ENCODE measurements around the gene ITGAE. TPM values are rescaled to one million over a fixed set of nuclear protein-coding genes. Genes with fewer than 3 reads are reported as not detected.

ITGAE gene
- total and polyA plus RNA-seq, 2 experiments from 2014 or later: 11.7 to 44.9 TPM

DNA sequence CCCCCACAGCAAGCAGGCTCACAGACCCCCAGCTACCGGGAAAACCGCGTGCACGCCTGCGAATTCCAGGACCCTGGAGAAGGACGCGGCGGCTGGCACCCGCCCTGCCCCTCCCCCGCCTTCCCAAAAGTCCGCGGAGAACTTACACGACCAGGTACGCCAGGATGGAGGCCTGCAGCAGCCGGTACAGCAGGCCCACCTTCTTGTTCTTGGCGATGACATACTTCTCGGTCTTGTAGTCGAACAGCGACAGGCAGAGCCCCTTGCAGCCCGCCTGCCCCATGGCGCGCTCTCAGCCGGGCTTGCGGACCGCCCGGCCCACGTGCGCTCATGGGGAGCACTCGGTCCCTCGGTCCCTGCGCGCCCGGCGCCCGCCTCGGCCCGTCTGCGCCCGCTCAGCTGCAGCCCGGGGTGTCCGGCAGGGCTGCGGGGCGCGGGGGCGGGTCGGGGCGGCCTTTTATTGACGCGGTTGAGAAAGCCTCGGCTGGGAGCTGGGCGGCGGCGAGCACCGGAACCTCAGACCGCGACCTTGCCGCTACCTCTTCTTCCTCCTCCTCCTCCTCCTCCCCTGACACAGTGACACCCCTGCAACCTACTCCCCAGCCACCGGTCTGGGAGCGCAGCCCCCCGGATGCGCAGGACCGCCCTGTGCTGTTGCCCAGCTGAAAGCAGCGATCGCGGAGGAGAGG, 105.1 kb downstream of the ITGAE start, which contains the start of gene P2RX5:
P2RX5 (minus strand) TSS at position 433 of the 689 bp plus-strand sequence; CDS start at position 283, 150 bp downstream.
- Mint-ChIP-seq H3K4me3 (peak within 1 kb of the TSS; percentile 80), H3K4me1 (peaks cover 7% of the 10 kb centered on the region; the same call in 2 of the 3 replicates), H3K9me3 (peaks cover 6% of the 10 kb centered on the region; the same call in 1 of the 3 replicates), H3K27me3 (ENCODE audit: insufficient read depth, low read depth, poor library complexity) (peaks cover 31% of the 10 kb centered on the region), H3K36me3 (ENCODE audit: low read depth) (no peaks in the 10 kb centered on the region), H3K27ac (no peak within 1 kb of the TSS)
- TF ChIP-seq, protein P1, sequence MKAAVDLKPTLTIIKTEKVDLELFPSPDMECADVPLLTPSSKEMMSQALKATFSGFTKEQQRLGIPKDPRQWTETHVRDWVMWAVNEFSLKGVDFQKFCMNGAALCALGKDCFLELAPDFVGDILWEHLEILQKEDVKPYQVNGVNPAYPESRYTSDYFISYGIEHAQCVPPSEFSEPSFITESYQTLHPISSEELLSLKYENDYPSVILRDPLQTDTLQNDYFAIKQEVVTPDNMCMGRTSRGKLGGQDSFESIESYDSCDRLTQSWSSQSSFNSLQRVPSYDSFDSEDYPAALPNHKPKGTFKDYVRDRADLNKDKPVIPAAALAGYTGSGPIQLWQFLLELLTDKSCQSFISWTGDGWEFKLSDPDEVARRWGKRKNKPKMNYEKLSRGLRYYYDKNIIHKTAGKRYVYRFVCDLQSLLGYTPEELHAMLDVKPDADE (IDR thresholded peaks at IDR 0.05): no peak
- TF ChIP-seq JUNB (IDR thresholded peaks at IDR 0.05; ENCODE audit: unreplicated experiment) (no peak), REST (IDR thresholded peaks at IDR 0.05; ENCODE audit: unreplicated experiment) (peak; percentile 73), CREB1 (CRISPR knock-in tag; IDR thresholded peaks at IDR 0.05; ENCODE audit: low read depth) (no peak), POLR2AphosphoS5 (IDR thresholded peaks at IDR 0.05; ENCODE audit: low read depth) (no peak), NANOG (IDR thresholded peaks at IDR 0.05; ENCODE audit: borderline replicate concordance) (no peak), EZH2 (IDR thresholded peaks at IDR 0.05; ENCODE audit: low read depth, unreplicated experiment) (peak; percentile 44), ZNF331 (CRISPR knock-in tag; IDR thresholded peaks at IDR 0.05; ENCODE audit: low read depth) (no peak)
- H3K4me3 ChIP-seq: peak within 1 kb of the TSS; percentile 72
- no peaks in the 10 kb centered on the region for H3K36me3 ChIP-seq (ENCODE audit: insufficient read depth)
- no peaks in the 10 kb centered on the region for H3K79me2 ChIP-seq (replicated peaks; ENCODE audit: insufficient read depth)
- 0 out of 2 replicates have a peak, but pooled peaks cover 7% of the 10 kb centered on the region for H3F3A ChIP-seq (replicated peaks; ENCODE audit: low read depth)
- DNase-seq (ENCODE audit: low spot score) (peak; percentile 75), ATAC-seq (peak; percentile 57)
- H3K4me1 ChIP-seq (ENCODE audit: insufficient read depth): peaks cover 16% of the 10 kb centered on the region; the same call in 1 of the 2 replicates
- H3K27ac ChIP-seq (ENCODE audit: low read depth): no peak within 1 kb of the TSS
- H3K9me2 ChIP-seq (ENCODE audit: insufficient read depth): no peaks in the 10 kb centered on the region
- H3K4me2 ChIP-seq: peak within 1 kb of the TSS; percentile 91
- peaks cover 25% of the 10 kb centered on the region for H3K27me3 ChIP-seq (ENCODE audit: insufficient read depth)
- peak within 1 kb of the TSS; percentile 93 for H2AFZ ChIP-seq
- no peaks in the 10 kb centered on the region for H4K20me1 ChIP-seq (replicated peaks; ENCODE audit: insufficient read depth)

DNA sequence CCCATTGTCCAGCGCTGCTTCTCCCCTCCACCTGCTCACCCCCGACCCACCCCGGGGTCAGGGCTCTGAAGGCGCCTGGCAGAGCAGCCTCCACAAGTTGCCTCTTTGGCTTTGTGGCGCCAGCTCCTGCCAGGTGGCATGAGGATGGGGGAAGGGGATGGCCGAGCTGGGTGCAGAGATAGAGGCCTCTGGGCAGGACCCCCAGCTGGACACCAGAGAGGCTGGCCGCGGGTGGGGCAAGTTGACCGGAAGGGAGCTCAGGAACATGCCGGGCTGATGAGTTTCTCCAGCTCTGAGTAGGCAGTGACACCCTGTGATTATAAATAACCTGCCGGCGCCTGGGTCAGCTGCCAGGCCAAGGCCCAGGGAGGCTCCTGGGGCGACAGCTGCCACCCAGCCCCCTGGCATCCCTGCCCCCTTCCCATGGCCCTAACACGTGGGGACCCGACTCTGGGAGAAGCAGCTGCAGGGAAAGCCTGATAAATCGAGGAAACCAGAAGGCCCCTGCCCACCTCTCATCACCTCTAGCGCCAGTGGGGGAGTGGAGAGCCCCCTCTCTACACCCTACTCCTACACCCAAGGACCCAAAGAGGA, 105.8 kb downstream of the ITGAE start:
- H3K9me3 Mint-ChIP-seq: peaks cover 6% of the 10 kb centered on the region; the same call in 1 of the 3 replicates
- peaks cover 31% of the 10 kb centered on the region for H3K27me3 Mint-ChIP-seq (ENCODE audit: insufficient read depth, low read depth, poor library complexity)
- TF ChIP-seq EZH2 (IDR thresholded peaks at IDR 0.05; ENCODE audit: low read depth, unreplicated experiment) (no peak), ZNF462 (CRISPR knock-in tag; IDR thresholded peaks at IDR 0.05) (no peak)

More for the DNA sequence above, 105.8 kb downstream of the ITGAE start:
- Histone ChIP-seq H4K20me1 (replicated peaks; ENCODE audit: insufficient read depth) (no peaks in the 10 kb centered on the region), H3K4me2 (peak overlapping the region; percentile 91), H3K9me2 (ENCODE audit: insufficient read depth) (no peaks in the 10 kb centered on the region), H3K36me3 (ENCODE audit: insufficient read depth) (no peaks in the 10 kb centered on the region), H3K4me1 (ENCODE audit: insufficient read depth) (peaks cover 16% of the 10 kb centered on the region; the same call in 1 of the 2 replicates), H3K4me3 (peak overlapping the region; percentile 72), H2AFZ (peak overlapping the region; percentile 93), H3K79me2 (replicated peaks; ENCODE audit: insufficient read depth) (no peaks in the 10 kb centered on the region), H3K27me3 (ENCODE audit: insufficient read depth) (peaks cover 25% of the 10 kb centered on the region), H3K27ac (ENCODE audit: low read depth) (no peak overlapping the region), H3F3A (replicated peaks; ENCODE audit: low read depth) (0 out of 2 replicates have a peak, but pooled peaks cover 7% of the 10 kb centered on the region)
- DNase-seq (ENCODE audit: low spot score) (no peak), ATAC-seq (no peak; the same call in 2 of the 3 replicates)
- Mint-ChIP-seq H3K36me3 (ENCODE audit: low read depth) (no peaks in the 10 kb centered on the region), H3K4me3 (peak overlapping the region; percentile 72), H3K4me1 (peaks cover 7% of the 10 kb centered on the region; the same call in 2 of the 3 replicates), H3K27ac (no peak overlapping the region)

Measured in GM23338 (cell line).